Cardiac muscle cell (in vitro differentiated cells and primary cell): Measurements from ENCODE around the gene RRAGB. TPM values are rescaled to one million over a fixed set of nuclear protein-coding genes. Genes with fewer than 3 reads are reported as not detected.
"Not testable (repeated sequence)": the region's sequence is repeated elsewhere in the genome, so short reads cannot be mapped to it uniquely, and the experiment has no call there.

Experiments used
- DNase-seq, 2 donors: peaks; one replicate each; pipeline versions ENCODE4 v3.0.0 to v3.0.0-alpha.2; 2010 to 2017; ENCODE audit warnings: low read depth in 1 of 2, low spot score in 1 of 2
- H3K27ac ChIP-seq: fragments of 200-600 bp; sonication (generic); 2 replicates; pipeline ENCODE4 v1.5.1; 2016
- H3K27me3 ChIP-seq: fragments of 200-600 bp; sonication (generic); 2 replicates; pipeline ENCODE4 v1.6.0; 2016; ENCODE audit warnings: control low read depth
- H3K36me3 ChIP-seq: fragments of 200-600 bp; sonication (generic); 2 replicates; pipeline ENCODE4 v1.5.1; 2016; ENCODE audit warnings: control low read depth
- H3K4me1 ChIP-seq: fragments of 200-600 bp; sonication (generic); 2 replicates; pipeline ENCODE4 v1.8.1; 2017; ENCODE audit warnings: low read depth, mild to moderate bottlenecking, mixed run types
- H3K4me3 ChIP-seq: fragments of 200-600 bp; sonication (generic); 2 replicates; pipeline ENCODE4 v1.5.1; 2016; ENCODE audit warnings: mild to moderate bottlenecking
- H3K9me3 ChIP-seq: fragments of 200-600 bp; sonication (generic); 2 replicates; pipeline ENCODE4 v1.5.1; 2017; ENCODE audit warnings: low read depth, mild to moderate bottlenecking, control low read depth
- polyA plus RNA-seq: library from polyadenylated mRNA; unstranded; fragments of >200 nt; fragmentation: Nextera tagmentation; extraction: Ambion mirVana; gene quantifications from 2 replicates; pipeline ENCODE4 v1.2.1, GENCODE V29; 2016
- total RNA-seq: library from RNA; depleted of rRNA; stranded (reverse); fragments of >200 nt; gene quantifications from 2 replicates; pipeline ENCODE4 v1.2.3, GENCODE V29; 2016
- TF ChIP-seq, protein P1 (sequence below): IDR thresholded peaks from 2 replicates; pipeline ENCODE4 v1.5.1; 2012; ENCODE audit warnings: low read depth, mild to moderate bottlenecking, low read length

RRAGB gene
- total and polyA plus RNA-seq, 2 experiments from 2014 or later: 38.3 to 44.4 TPM

DNA sequence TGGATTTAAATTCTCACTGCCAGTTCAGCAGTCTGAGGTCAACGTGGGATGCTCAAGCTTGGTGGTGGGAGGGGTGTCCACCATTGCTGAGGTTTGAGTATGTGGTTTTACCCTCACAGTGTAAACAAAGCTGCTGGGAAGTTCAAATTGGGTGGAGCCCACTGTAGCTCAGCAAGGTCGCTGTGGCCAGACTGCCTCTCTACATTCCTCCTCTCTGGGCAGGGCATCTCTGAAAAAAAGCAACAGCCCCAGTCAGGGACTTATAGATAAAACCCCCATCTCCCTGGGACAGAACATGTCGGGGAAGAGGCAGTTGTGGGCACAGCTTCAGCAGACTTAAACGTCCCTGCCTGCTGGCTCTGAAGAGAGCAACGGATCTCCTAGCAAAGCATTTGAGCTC lies 14.9 kb upstream of the RRAGB start:
- H3K27me3 ChIP-seq: no peaks in the 10 kb centered on the region
- DNase-seq: no peak
- TF ChIP-seq, protein P1, sequence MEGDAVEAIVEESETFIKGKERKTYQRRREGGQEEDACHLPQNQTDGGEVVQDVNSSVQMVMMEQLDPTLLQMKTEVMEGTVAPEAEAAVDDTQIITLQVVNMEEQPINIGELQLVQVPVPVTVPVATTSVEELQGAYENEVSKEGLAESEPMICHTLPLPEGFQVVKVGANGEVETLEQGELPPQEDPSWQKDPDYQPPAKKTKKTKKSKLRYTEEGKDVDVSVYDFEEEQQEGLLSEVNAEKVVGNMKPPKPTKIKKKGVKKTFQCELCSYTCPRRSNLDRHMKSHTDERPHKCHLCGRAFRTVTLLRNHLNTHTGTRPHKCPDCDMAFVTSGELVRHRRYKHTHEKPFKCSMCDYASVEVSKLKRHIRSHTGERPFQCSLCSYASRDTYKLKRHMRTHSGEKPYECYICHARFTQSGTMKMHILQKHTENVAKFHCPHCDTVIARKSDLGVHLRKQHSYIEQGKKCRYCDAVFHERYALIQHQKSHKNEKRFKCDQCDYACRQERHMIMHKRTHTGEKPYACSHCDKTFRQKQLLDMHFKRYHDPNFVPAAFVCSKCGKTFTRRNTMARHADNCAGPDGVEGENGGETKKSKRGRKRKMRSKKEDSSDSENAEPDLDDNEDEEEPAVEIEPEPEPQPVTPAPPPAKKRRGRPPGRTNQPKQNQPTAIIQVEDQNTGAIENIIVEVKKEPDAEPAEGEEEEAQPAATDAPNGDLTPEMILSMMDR: no peak
- H3K36me3 ChIP-seq: no peaks in the 10 kb centered on the region
- no peaks in the 10 kb centered on the region for H3K9me3 ChIP-seq
- no peak overlapping the region for H3K4me3 ChIP-seq
- H3K27ac ChIP-seq: no peak overlapping the region
- H3K4me1 ChIP-seq: no peaks in the 10 kb centered on the region

DNA sequence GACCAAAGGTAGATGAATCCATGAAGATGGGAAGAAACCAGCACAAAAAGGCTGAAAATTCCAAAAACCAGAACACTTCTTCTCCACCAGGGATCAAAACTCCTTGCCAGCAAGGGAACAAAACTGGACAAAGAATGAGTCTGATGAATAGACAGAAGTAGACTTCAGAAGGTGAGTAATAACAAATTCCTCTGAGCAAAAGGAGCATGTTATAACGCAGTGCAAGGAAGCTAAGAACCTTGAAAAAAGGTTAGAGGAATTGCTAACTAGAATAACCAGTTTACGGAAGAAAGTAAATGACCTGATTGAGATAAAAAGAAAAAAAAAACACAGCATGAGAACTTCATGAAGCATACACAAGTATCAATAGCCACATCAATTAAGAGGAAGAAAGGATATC lies 14.1 kb upstream of the RRAGB start:
- H3K4me3 ChIP-seq, H3K36me3 ChIP-seq, H3K9me3 ChIP-seq, H3K4me1 ChIP-seq, H3K27me3 ChIP-seq, H3K27ac ChIP-seq, DNase-seq: not testable (repeated sequence)

DNA sequence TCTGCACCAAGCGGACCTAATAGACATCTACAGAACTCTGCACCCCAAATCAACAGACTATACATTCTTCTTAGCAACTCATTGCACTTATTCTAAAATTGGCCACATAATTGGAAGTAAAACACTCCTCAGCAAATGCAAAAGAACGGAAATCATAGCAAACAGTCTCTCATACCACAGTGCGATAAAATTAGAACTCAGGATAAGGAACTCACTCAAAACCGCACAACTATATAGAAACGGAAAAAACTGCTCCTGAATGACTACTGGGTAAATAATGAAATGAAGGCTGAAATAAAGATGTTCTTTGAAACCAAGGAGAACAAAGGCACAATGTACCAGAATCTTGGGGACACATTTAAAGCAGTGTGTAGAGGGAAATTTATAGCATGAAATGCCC lies 12.5 kb upstream of the RRAGB start:
- not testable (repeated sequence) for H3K9me3 ChIP-seq, DNase-seq, H3K4me3 ChIP-seq, H3K27me3 ChIP-seq, H3K4me1 ChIP-seq, H3K27ac ChIP-seq, H3K36me3 ChIP-seq

DNA sequence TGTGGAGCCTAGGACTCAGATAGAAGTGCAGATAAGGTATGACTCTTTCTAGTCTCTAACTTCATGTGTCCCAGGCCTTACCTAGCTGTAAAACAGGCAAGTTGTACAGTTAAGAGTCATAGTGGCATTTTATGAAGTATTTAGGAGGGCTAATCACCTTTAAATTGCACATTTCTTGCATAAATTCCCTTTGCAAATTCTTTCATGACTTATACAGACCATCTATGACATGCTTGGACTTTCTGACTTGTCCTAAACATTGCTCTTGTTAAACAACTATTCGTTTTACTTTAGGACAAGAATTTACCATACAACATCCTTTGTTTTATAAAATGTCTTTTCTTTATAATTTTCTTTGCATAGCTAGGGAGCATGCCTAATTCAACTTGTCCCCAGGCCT lies 7.8 kb upstream of the RRAGB start:
- TF ChIP-seq, protein P1: no peak
- DNase-seq: no peak
- H3K27ac ChIP-seq: no peak overlapping the region
- no peaks in the 10 kb centered on the region for H3K4me1 ChIP-seq
- no peaks in the 10 kb centered on the region for H3K27me3 ChIP-seq
- no peak overlapping the region for H3K4me3 ChIP-seq
- no peaks in the 10 kb centered on the region for H3K9me3 ChIP-seq
- no peaks in the 10 kb centered on the region for H3K36me3 ChIP-seq

DNA sequence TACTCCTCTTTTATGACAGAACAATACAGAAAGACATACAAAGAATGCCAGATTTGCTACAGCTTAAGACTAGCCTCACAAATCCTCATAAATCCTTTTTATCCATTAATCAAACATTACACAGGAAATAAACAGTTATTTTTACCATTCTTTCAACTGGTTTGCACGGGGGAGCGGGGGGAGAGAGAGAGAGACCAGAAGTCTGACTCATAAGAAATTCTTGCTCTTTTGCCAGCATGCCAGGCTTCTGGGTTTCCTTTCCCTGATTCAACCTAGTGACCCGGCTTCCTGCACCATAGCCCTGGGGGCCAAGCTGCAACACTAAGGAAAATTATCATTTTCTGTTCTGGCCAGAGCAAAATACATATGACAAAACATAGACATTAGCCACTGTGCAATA lies 6.8 kb upstream of the RRAGB start:
- no peak overlapping the region for H3K27ac ChIP-seq
- no peaks in the 10 kb centered on the region for H3K4me1 ChIP-seq
- H3K36me3 ChIP-seq: no peaks in the 10 kb centered on the region
- TF ChIP-seq, protein P1: no peak
- no peaks in the 10 kb centered on the region for H3K9me3 ChIP-seq
- H3K4me3 ChIP-seq: no peak overlapping the region
- H3K27me3 ChIP-seq: no peaks in the 10 kb centered on the region
- peak in 1 of 2 donors; percentile 47 for DNase-seq

DNA sequence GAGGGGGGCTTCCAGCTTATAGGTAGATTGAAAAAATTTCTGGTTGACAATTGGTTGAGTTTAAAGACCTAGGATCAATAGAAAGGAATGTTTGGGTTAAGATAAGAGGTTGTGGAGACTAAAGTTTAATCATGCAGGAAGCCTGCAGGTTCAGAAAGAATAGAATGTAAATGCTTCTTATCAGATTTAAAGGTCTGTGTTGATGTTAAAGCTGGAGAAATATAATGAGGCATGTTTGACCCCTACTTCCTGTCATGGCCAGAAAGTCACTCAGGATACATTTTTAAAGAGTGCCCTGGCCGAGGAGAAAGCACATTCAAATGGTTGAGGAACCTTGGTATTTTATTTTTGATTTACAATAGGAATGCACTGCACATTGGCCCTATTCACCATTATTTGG lies 3.9 kb upstream of the RRAGB start:
- no peaks in the 10 kb centered on the region for H3K27me3 ChIP-seq
- no peaks in the 10 kb centered on the region for H3K9me3 ChIP-seq
- TF ChIP-seq, protein P1: no peak

DNA sequence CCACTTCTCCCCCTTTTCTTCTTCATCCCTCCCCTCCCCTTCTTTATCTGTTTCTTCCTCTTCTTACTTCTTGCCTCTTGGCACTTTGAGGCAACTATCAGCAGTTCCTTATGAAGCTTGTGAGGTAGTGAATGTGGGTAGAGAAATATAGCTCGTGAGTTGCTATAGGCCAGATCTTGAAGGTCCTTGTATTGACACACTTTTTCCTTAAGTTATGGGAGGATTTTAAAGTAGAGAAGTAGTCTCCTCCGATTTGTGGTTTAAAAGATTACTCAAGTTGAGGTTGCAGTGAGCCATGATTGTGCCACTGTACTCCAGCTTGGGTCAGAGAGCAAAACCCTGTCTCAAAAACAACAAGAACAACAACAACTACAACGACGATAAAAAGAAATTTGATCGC lies 3.4 kb upstream of the RRAGB start:
- Histone ChIP-seq H3K4me1 (no peaks in the 10 kb centered on the region), H3K36me3 (no peaks in the 10 kb centered on the region), H3K27ac (no peak overlapping the region), H3K4me3 (no peak overlapping the region), H3K27me3 (no peaks in the 10 kb centered on the region), H3K9me3 (no peaks in the 10 kb centered on the region)
- TF ChIP-seq, protein P1: no peak
- no peak for DNase-seq

More for the DNA sequence above, 3.9 kb upstream of the RRAGB start:
- Histone ChIP-seq H3K36me3 (no peaks in the 10 kb centered on the region), H3K4me3 (no peak overlapping the region), H3K27ac (no peak overlapping the region), H3K4me1 (no peaks in the 10 kb centered on the region)
- DNase-seq: no peak
